CD4-positive, alpha-beta T cell treated with Interleukin-17A for 4 hours (primary cell): ENCODE measurements around the gene ANKRD53.
"Not testable (repeated sequence)": the region's sequence is repeated elsewhere in the genome, so short reads cannot be mapped to it uniquely, and the experiment has no call there.

ENCODE experiments used
- DNase-seq: peaks from one replicate; pipeline ENCODE4 v3.0.0-alpha.2; 2020; ENCODE audit warnings: mixed read lengths

The ANKRD53 gene

GRCh38 chr2:70991742-70992141, 13.3 kb downstream of the ANKRD53 start:
- DNase-seq, result no peak

- no peak for DNase-seq
Observed at GRCh38 chr2:70992945-70993853, 14.8 kb downstream of the ANKRD53 start.

- peak; percentile 36 for DNase-seq
Observed at GRCh38 chr2:70994009-70994698, 15.7 kb downstream of the ANKRD53 start.

- DNase-seq, result peak; percentile 91
Observed at GRCh38 chr2:70994699-70995425, 16.4 kb downstream of the ANKRD53 start, which contains the start of gene TEX261. Gene TEX261 (minus strand): TSS chr2:70994873. CDS start chr2:70994757, 116 bp downstream.

- peak; percentile 75 for DNase-seq
Observed at GRCh38 chr2:70995426-70995729, 16.9 kb downstream of the ANKRD53 start.

GRCh38 chr2:70998885-70999284, 20.5 kb downstream of the ANKRD53 start:
- DNase-seq, result not testable (repeated sequence)

- no peak for DNase-seq
Observed at GRCh38 chr2:70999362-70999761, 20.9 kb downstream of the ANKRD53 start.

- not testable (repeated sequence) for DNase-seq
Observed at GRCh38 chr2:70999931-71000330, 21.5 kb downstream of the ANKRD53 start.

- peak; percentile 89 for DNase-seq
Observed at GRCh38 chr2:71000780-71001591, 22.6 kb downstream of the ANKRD53 start.

- no peak for DNase-seq
Observed at GRCh38 chr2:71001592-71001927, 23.1 kb downstream of the ANKRD53 start.

GRCh38 chr2:71001981-71002570, 23.6 kb downstream of the ANKRD53 start:
- DNase-seq, result no peak

- no peak for DNase-seq
Observed at GRCh38 chr2:71003396-71003795, 25.0 kb downstream of the ANKRD53 start.

GRCh38 chr2:71003966-71004755, 25.7 kb downstream of the ANKRD53 start:
- DNase-seq, result no peak

- DNase-seq, result no peak
Observed at GRCh38 chr2:71004857-71005256, 26.4 kb downstream of the ANKRD53 start.

GRCh38 chr2:71005271-71006202, 27.1 kb downstream of the ANKRD53 start:
- no peak for DNase-seq

- no peak for DNase-seq
Observed at GRCh38 chr2:71006323-71006722, 27.9 kb downstream of the ANKRD53 start.

- no peak for DNase-seq
Observed at GRCh38 chr2:71006955-71007799, 28.7 kb downstream of the ANKRD53 start.

GRCh38 chr2:71008342-71008741, 29.9 kb downstream of the ANKRD53 start:
- no peak for DNase-seq

GRCh38 chr2:71011786-71012185, 33.4 kb downstream of the ANKRD53 start:
- DNase-seq, result not testable (repeated sequence)
